Activated CD4-positive, alpha-beta T cell treated with anti-CD3 and anti-CD28 coated beads, Interleukin-2, amount 50 U/mL, for 16 hours (primary cell): ENCODE measurements around the gene SIX1.

ENCODE experiments used
- DNase-seq: peaks from one replicate; pipeline ENCODE4 v3.0.0-alpha.2; 2020

SIX1 gene

DNA sequence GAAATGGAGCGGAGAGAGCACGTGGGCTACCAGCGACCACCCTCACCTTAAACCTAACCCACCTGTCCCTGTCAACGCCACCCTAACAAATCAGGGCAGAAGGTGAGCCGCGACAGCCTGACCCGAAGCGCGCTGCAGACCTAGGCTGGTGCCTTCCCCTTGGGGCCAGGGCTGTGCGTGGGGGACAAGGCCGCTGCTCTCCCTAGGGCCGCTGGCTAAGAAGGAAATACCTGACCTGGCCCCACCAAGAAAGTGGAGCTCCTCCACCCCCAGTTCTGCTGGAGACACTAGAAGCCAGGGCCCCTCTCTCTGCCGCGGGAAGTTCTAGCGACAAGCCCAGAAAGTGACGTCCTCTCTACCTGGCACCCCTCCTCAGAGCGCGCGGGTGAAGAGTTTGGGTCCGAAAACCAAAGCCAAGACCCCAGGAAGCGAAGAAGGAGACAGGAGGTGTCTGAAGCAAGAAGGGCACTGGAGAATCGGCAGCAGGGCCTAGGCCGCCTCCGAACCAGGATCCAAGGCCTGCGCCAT is 7.5 kb downstream of the SIX1 start:
- DNase-seq, result no peak

DNA sequence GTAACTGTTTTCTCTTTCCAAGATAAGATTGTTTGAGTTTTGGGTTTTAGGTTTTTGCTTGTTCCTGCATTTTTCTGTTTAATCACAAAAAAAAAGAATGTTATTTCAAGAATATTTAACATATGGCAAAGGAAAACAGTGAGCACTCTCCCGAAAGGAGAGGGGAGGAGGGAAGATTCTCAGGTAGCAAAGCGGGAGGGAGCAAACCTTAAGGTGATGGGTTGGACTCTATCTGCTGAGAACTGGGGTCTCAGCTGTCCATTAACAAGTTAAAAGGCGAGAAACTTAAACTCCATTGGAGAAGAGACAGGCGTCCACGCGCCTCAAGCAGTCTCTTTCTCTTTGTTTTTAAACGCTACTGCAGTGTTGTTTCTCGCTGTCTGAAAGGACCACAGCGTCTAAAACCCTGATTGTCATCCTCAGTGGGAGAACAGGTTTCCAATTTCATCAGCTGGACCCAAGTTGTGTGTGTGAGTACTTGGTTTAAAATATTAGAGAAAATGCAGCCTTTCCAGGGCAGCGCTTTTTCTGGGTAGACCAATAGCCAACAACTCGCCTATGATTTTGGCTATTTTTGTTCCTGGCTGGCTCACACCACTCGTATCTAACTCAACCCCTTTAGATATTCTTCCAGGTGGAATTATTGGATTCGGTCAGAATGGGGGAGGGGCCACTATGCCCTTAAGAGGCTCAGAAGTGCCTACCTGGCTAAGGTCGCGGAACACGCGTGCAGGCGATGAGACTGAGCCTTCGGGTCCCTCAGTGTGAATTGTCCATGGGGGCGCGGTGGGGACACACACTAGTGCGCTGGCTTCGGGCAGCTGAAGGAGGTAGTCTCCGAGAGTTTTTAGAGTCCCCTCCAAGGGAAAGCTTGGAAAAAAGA is 8.2 kb downstream of the SIX1 start:
- DNase-seq, result no peak

DNA sequence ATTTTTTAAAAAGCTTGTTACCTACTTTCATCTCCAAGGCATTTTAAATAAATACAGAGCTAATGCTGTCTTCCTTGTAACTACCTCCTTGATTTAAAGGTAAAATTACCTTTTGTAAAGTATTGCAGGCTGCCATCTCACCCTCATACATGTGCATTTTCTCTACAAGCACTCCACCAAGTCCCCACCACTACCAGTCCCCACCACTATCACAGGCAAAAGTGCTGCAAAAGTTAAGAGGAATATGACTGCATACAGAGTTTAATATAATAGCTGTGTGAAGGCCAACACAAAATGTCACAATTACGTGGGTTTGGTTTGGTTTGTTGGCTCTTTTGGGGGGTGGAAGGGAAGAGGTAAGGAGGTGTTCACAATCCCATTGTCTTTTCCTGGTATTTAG is 9.6 kb downstream of the SIX1 start:
- no peak for DNase-seq

DNA sequence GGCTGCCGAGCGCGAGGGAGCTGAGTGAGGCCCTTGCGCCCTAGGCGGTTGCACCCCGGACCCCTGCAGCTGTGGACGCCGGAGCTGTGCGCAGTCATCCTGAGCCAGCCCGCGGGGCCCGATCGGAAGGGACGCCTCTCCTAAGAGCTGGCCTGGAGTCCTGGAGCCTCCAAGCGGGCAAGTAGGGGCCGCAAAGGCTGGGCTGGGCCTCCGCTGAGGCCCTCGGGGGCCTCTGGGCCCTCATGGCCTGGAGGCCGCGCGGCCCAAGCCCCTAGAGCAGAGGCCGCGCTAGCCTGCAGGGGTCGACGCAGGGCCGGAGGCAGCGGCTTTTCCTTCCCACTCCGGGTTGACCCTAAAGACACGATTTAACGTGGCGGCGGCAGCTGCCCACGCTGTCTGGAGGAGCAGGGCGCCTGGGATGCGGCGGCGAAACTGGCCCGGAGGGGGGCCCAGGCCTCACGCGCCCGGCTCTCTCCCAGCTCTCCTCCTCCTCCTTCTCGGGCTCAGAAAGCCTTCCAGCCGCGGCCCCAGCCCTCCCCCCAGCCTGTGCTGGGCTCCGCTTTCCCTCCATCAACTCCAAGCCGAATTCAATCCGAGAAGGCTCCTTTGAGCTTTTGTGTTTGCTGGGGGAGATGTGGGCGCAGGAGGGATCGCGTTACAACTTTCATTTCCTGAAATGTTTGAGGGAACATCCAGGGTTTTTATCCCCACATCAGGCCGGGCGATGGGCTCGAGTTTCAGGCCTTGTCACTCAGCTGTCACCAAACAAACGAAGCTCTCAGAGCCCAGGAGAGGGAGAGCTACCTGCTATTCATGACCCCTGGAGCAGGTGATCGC is 11.6 kb downstream of the SIX1 start:
- DNase-seq, result no peak

DNA sequence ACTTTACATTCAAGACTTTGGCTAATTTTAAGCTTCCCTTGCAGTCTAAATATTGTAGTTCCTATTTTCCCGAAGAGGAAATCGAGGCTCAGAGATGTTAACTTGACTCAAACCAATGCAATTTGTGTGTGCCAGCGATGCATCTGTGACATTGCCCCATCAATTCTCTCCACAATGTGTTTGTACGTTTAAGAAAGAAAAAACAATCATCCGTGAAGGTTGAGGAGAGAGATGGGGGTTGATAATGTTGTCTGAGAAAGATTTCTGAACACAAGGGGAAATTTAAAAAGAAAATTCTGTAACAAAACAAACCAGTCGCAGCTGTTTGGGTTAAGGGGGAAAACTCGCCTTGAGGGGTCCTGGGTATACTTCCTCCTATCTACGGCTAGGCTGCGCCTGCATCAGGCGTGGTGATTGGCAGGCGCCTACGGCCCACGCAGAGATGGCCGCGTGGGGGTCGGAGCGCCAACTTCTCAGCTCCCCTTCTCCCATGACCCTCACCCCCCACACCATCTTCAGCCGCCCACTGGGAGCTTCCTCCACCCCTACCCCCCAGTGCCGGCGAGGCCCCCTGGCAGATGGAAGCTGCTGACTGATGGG is 12.3 kb downstream of the SIX1 start:
- no peak for DNase-seq

DNA sequence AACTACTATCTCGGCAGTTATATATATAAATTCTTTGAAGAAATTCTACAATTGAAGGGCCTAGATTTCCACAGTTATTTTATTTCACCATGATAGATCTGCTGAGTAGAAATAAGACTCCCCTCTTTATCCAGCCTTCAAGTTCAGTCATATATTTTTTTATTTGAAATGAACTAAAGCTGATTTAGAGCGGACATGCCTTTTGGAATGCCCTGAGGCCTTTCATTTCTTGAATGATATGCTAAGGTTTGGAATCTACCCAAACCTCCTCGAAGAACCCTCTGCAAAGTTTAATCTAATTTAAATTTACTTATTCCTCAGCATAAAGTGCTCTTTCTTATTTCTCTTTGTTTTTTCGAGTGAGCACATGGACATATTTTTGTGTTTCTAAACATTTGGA is 15.1 kb downstream of the SIX1 start:
- DNase-seq, result no peak

DNA sequence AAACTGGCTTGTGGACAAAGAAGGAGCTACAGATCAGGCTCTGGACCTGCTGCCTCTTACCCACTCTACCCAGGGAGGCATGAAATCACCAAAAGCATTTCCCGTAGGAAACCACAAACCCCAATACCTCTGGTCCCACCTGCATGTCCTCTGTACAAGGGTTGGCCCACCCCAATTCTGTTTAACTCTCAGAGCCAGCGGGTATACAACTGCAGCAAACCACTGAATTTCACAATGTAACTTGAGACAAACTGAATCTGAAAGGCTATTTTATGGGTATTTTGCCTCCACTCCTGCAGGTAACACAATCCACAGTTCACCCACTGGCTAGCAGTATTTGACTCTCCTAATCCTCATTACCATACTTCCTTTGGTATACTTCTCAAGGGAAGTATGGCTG is 16.5 kb downstream of the SIX1 start:
- DNase-seq, result peak; percentile 35

DNA sequence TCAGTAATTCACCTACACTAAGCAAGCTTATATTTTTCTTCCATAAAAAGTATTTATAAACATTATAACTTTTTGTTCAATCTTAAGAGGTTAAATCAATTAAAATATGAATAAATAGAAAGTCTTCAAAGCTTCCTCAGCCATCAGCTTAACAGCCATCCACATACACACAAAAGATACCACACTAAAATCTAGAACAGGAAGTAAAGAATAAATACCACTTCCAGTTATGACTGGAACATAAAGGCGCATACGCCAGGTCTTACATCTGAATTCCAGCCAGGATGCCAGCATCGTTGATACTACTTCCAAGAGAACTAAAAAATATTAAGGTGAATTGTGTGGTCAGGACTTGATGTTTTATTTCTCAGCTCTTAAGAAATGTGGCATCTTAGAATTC is 17.0 kb downstream of the SIX1 start:
- DNase-seq, result no peak

DNA sequence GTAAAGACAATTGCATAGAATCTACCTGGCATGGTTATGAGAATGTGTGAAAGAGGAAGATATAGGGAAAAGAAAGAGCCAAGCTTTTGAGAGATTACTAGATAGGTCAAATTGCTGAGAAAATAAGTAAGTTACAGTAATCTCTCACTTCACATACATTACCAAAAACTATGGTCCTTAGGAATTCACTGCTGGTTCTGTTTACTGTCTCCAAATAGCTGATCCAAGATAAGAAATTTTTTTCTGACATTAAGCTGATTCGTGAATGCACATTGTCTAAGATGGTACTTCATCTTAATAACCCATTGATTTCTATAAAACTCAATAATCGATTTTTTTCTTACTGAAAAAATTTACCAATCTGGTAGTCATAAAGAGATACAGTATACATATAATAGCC is 17.4 kb downstream of the SIX1 start:
- no peak for DNase-seq

DNA sequence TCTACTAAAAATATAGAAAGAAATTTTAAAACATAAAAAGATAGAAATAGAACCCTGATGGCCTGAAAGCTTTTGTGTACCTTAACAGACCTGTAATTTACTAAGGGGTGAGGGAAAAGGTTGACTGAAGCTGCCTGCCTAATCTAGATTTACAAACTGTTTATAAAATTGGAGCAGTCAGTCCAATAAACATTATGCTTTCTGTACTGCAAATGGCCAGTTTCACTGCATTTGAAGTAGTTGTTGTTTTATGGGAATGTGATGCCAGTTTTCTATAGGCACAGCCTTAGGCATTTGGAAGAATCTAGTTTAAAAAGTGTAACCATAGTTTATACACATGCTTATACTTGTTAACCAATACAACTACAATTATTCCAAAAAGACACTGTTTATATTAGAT is 19.1 kb downstream of the SIX1 start:
- DNase-seq, result no peak

DNA sequence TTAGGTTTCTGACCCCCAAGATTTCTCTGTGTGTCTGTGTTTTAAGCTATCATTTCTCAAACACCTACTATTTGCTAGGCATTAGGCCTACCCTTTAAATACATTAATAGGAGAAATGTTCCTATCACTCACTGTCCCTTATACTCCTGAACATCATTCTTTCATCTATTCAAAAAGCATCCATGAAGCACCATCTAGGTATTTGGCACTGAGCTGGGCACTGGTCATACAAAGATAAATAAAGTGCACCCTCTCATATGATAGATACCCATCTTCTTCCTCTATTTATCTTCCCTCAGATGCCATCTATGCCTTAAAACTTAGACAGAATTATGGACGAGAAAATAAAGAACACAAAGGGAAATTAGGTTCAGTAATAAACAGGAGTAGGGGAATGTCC is 20.4 kb downstream of the SIX1 start:
- DNase-seq, result no peak

DNA sequence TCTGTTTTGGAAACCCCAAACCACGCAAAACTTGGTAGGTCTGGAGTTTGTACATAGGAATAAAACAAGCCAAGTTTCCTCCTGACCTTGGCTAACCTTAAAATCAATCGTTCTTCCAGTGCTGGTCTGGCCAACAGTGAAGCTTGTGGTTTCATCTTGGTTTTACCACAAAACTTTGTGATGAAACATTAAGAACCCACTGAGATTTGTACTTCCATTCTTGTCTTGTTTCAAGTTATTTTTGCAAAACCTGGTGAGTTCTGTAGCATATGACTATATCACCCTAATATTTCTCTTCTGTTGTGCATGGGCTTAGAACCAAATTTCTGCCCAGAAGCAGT is 26.4 kb downstream of the SIX1 start:
- no peak for DNase-seq

DNA sequence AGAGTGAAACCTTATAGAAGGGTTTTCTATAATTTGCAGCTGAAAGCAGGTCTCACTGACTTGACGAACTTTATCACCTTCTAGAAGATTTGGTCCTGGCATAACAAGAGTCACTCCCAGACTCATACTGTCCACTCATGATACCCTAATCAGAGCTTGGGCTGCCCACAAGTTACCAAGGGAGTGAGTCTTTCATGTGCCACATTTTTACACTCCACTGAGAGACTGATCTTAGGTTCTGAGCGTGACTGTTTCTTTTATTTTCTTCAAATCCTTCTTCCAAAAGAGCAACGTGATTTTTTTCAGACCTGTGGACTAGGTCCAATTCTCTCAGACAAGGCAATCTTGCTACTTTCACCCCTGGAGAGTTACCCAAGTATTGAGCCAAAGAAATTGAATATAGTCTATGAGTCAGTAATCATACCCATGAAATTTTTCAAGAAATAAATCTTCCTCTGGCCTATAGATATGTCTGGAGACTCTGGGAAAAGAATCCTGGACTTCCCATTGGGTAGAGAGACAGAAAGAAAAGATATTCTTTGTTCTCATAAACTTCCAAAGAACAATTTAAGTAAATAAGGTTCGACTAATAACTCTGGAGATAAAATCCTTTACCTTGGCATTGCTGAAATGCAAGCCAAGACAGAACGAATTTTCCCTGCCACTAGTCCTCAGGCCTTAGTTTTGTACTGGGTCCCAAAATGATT is 26.9 kb downstream of the SIX1 start:
- DNase-seq, result no peak

DNA sequence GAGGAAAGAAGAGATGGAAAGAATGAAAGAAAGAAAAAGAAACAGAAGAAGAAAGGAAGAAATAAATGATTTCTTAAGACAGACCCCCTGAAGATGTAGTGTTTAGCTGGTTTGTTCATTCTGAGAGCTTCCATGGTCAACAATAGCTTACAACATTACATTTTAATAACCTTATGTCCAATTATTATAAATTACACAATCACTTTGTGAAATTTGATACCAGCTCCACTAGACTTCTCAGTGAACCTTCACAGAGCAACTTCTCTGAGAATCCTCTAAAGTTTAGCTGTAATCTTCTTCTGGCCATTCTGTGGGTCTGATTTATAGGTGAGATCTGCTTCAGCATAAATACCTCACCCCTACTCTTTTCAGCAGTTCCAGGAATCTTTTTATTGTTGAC is 27.9 kb downstream of the SIX1 start:
- no peak for DNase-seq

DNA sequence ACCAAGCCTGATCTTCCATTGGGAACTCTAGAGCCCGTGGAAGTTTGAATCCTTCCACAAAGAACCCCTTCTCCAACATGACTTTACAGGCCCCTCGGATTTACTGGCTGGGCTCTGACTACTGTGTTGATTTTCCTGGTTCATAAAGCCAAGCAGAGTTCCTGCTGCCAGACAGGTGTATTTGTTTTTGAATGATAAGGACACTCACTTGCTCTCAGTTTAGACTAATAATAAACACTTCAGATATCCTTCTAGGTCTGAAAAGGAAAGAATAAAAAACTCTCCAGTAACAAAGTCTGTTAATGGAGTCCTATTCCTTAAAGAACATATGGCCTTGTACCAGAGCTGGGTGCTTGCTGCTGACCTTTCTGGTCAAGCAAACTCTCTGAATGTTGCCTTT is 31.0 kb downstream of the SIX1 start:
- DNase-seq, result no peak

DNA sequence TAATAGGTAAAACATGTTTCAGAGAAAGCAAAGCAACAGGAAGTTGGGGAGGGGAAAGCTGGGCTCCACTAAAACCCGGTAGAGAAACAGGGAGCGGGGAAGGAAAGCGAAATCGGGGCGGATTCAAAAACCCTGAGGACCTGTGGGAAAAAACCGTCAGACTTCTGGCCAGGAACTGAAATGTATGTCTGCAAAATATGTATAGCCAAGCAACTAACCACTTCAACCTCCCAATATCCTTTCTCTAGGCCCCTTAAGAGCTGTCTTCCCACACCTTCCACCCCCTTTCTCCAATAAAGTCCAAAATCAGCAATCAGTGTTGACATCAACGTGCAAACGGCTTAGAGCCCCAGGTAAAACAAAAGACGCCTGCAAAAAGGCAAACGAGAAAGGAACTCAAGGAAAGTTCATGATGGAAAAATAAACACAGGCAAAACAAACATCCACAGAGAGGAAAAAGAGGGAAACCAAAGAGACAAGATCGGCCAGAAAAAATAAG is 32.8 kb downstream of the SIX1 start:
- no peak for DNase-seq

DNA sequence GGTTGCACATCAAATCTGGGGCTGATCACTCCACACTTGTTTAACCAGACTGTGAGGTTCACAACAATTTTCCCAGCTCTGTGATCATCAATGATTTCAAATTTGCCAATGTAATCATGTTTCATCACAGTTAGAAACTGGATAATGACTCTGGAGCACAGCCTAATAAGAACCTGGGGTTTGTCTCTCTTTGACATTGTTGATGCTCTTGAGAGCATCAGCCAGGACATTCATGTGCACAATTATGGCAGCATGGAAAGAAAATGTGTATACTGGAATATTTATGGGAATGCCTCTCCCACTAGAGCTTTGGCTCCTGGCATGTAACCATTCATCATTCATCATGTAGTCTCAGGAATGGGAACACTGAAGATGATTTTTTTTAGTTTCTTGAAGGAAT is 47.0 kb downstream of the SIX1 start:
- no peak for DNase-seq

DNA sequence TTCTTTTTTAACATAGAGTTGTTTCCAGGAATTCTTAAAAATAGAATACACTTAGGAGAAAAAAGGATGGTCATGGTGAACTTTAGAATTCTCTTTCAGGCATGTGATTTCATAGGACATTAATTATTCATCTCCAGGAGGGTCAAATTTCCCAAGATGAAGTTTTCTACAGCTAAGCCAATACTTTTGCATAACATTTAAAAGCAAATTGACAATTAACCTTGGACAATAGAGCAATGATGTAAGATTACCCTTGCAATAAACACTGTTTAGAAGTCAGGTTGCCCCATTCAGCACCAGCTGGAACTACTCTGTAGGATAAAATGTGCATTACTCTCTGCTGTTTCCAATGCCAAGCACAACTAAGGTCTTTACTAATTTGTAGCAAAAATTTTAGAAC is 49.5 kb downstream of the SIX1 start:
- no peak for DNase-seq

DNA sequence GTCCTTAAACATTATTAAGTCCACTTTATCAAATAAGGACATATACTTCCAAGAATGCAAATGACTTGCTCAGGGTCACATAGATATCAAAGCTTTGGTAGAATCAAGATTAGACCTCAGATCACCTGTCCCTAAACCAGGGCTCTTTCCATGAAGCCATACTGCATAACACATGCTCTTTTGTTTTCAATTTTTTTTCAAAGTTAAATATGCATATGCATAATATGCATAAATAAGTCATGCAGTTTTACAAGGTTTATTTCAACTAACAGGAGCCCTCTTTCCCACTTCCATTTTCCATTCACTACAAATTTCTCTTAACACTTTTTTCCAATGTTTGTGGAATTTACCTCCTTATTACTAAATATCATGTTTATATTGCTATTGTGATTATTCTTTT is 53.1 kb downstream of the SIX1 start:
- DNase-seq, result no peak

DNA sequence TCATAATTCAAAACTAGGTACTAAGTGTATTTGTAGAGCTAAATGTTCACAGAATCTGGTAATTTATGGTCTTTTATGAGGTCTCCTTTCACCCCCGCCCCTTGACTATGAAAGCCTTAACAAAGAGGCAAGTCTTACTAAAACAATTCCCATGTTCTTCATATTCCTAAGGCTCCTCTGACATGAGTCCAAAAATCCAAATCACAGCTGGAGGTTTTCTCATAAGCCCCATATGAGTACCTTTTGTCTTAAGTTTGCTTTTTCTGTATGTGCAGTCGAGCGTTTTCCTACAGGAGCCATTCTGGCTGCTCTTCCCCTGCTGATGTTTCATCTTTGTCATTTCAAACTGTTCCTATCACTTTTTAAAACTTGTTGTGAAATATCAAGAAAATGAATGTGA is 55.2 kb downstream of the SIX1 start:
- DNase-seq, result no peak
